T-helper 1 cell treated with Interleukin-12 subunit alpha and Interleukin-12 subunit beta and Interleukin-4 antibody, amounts not matched to agents 30 ng/mL and 1 ng/mL, for 36 hours (primary cell): ENCODE measurements around the gene SYTL3. TPM values are rescaled to one million over a fixed set of nuclear protein-coding genes. Genes with fewer than 3 reads are reported as not detected.

Source experiments
- intact Hi-C: fragments of 100-400 bp; cut with micrococcal nuclease; formaldehyde crosslinking; loops from one replicate; pipeline ENCODE4 v1.15.1; 2024
- total RNA-seq: library from RNA; stranded (reverse); gene quantifications from 2 replicates; pipeline ENCODE4 v1.2.3, GENCODE V29; 2022

SYTL3 gene
- total RNA-seq, 1 donor from 2014 or later, result 64.0 TPM

- intact Hi-C loops, result no loop called here
Measured at GRCh38 chr6:158756126-158756525, 106.3 kb downstream of the SYTL3 start.

GRCh38 chr6:158756977-158757752 is 107.3 kb downstream of the SYTL3 start:
- intact Hi-C loops, result no loop called here

GRCh38 chr6:158757753-158758090 is 107.9 kb downstream of the SYTL3 start:
- intact Hi-C loops, result no loop called here

GRCh38 chr6:158758451-158758860 is 108.6 kb downstream of the SYTL3 start:
- intact Hi-C loops, result no loop called here

GRCh38 chr6:158758941-158759479 is 109.2 kb downstream of the SYTL3 start:
- intact Hi-C loops, result no loop called here

- intact Hi-C loops, result no loop called here
Measured at GRCh38 chr6:158759966-158760617, 110.2 kb downstream of the SYTL3 start.

- intact Hi-C loops, result no loop called here
Measured at GRCh38 chr6:158760618-158761250, 110.9 kb downstream of the SYTL3 start.

GRCh38 chr6:158761746-158762145 is 111.9 kb downstream of the SYTL3 start:
- intact Hi-C loops, result no loop called here

- intact Hi-C loops, result no loop called here
Measured at GRCh38 chr6:158762787-158763433, 113.1 kb downstream of the SYTL3 start.

- intact Hi-C loops, result no loop called here
Measured at GRCh38 chr6:158763434-158764182, 113.8 kb downstream of the SYTL3 start.

GRCh38 chr6:158764183-158764849 is 114.5 kb downstream of the SYTL3 start:
- intact Hi-C loops, result no loop called here

GRCh38 chr6:158764926-158765325 is 115.1 kb downstream of the SYTL3 start:
- intact Hi-C loops, result no loop called here

- intact Hi-C loops, result no loop called here
Measured at GRCh38 chr6:158765499-158766068, 115.7 kb downstream of the SYTL3 start.

- intact Hi-C loops, result no loop called here
Measured at GRCh38 chr6:158766621-158767455, 117.0 kb downstream of the SYTL3 start.

- intact Hi-C loops, result no loop called here
Measured at GRCh38 chr6:158767709-158768108, 117.9 kb downstream of the SYTL3 start.

- intact Hi-C loops, result no loop called here
Measured at GRCh38 chr6:158768436-158768835, 118.6 kb downstream of the SYTL3 start.

- intact Hi-C loops, result no loop called here
Measured at GRCh38 chr6:158769234-158769770, 119.4 kb downstream of the SYTL3 start.

- intact Hi-C loops, result no loop called here
Measured at GRCh38 chr6:158769771-158770432, 120.0 kb downstream of the SYTL3 start.
